Measurements from ENCODE around the gene SFR1.

SFR1 gene, protein sequence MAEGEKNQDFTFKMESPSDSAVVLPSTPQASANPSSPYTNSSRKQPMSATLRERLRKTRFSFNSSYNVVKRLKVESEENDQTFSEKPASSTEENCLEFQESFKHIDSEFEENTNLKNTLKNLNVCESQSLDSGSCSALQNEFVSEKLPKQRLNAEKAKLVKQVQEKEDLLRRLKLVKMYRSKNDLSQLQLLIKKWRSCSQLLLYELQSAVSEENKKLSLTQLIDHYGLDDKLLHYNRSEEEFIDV

DNA sequence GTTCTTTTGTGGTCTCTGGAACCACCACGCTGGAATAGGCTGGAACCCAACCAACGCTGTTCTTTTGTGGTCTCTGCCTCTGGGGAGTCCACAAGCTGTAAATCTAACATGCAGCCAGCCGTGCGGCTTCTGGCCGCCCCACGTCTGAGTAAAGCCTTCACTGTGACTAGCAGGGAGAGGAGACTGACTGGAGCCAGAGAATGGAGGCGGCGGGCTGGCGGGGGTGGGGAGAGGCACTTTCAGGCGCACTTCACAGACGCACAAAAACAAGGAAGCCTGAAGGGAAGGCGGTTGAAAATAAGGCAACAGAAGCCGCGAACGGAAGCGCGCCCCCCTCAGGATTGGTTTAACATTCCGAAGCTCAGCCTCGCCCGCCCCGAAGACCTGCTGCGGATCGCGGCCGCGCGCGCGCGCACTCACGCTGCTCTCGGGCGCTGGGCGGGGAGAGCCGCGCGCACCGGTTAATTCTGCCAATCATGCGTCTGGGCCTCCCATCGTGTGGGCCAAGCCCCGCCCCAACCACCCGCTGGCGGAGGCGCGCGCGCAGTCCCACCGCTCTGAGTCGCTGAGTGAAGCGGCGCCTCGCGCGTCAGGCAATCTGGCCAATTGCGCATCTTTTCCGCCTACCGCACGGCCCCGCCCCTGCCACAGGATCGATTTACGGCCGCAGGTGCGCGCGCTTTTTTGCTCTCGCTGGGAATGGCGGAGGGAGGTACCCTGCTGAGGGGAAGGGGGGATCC lies at the start of gene SFR1:
TSS of gene SFR1 (plus strand) at position 687 of the 740 bp plus-strand sequence. CDS start at position 700, 13 bp downstream.
- TF ChIP-seq, protein P1, sequence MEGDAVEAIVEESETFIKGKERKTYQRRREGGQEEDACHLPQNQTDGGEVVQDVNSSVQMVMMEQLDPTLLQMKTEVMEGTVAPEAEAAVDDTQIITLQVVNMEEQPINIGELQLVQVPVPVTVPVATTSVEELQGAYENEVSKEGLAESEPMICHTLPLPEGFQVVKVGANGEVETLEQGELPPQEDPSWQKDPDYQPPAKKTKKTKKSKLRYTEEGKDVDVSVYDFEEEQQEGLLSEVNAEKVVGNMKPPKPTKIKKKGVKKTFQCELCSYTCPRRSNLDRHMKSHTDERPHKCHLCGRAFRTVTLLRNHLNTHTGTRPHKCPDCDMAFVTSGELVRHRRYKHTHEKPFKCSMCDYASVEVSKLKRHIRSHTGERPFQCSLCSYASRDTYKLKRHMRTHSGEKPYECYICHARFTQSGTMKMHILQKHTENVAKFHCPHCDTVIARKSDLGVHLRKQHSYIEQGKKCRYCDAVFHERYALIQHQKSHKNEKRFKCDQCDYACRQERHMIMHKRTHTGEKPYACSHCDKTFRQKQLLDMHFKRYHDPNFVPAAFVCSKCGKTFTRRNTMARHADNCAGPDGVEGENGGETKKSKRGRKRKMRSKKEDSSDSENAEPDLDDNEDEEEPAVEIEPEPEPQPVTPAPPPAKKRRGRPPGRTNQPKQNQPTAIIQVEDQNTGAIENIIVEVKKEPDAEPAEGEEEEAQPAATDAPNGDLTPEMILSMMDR (IDR thresholded peaks at IDR 0.05; ENCODE audit: control extremely low read depth, extremely low read depth, low read depth, missing control alignments): peak; percentile 65
- peak; percentile 94 for DNase-seq (ENCODE audit: extremely low spot score)
- ChIA-PET CTCF (interaction anchor here (0.6 to 4.8 kb wide), 31 partner anchors 8 to 435 kb away, joined by 3 to 30 read pairs (median 4); partner anchors contain the start of gene STN1), POLR2A (interaction anchor here (0.6 to 1.3 kb wide), 3 partner anchors 19 to 764 kb away, joined by 3 to 5 read pairs (median 4); partner anchors contain the start of gene GSTO1)

DNA sequence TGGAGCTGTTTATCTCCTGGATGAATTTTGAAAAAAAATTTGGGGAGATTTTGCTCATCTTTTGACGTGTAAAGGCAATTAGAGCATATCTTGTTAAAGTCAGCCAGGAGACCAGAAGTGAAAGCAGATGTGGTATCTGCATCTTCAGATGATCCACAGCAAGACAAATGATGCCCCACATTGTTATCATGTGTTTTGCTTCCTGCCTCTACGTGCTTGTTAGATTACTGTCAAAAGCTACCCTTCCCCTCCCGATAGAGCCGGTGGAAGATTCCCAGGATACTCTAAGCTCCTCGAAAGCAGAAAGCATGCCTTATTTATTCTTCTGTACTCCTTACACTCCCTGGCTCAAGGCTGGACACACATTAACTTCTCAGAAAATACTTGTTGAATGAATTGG lies 49.2 kb upstream of the SFR1 start:
- TF ChIP-seq, protein P1 (IDR thresholded peaks at IDR 0.05; ENCODE audit: control extremely low read depth, extremely low read depth, low read depth, missing control alignments): no peak
- ChIA-PET POLR2A (no interaction called here), CTCF (interaction anchor here (0.9 to 2.4 kb wide), 5 partner anchors 9 to 185 kb away, joined by 3 to 14 read pairs (median 3); no protein-coding TSS in a partner anchor)
- no peak for DNase-seq (ENCODE audit: extremely low spot score)

DNA sequence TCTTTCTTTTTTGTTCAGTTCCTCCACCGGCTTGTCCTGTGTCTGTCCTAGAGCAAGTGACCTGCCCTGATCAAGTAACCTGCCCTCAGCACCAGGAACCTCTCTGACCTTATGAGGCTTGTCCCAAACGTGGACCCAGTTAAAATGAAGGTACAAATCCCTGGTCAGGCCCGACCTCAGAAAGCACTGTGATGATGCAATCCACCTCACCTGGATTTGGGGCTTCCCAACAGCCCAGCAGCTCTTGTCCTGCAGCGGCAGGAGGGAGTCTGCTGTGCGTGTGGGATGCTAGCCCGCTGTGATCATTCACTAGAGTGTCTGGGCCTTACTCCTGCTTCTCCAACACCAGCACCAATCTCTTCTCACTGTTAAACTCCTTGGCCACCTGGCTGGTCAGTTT lies 47.5 kb upstream of the SFR1 start:
- DNase-seq (ENCODE audit: extremely low spot score): no peak
- ChIA-PET CTCF (no interaction called here), POLR2A (no interaction called here)
- TF ChIP-seq, protein P1 (IDR thresholded peaks at IDR 0.05; ENCODE audit: control extremely low read depth, extremely low read depth, low read depth, missing control alignments): no peak

DNA sequence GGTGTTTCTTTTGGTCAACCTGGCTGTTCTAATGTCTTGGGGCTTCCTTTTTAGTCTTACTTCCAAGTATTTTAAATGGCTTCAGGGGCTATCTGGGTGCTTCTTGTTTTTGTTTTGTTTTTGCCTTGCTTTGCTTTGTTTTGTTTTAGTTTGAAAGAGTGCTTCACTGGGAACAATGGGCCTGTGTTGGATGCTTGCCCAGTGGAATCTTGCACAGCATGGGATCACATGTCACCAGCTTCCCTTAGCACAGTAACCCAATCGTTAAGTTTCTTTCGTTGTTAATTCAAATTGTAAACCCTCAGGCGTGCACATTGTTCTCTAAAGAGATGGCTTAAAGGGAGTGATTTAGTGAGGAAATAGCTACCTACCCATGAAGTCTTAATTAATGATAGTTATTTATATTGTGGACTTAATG lies 45.2 kb upstream of the SFR1 start:
- TF ChIP-seq, protein P1 (IDR thresholded peaks at IDR 0.05; ENCODE audit: control extremely low read depth, extremely low read depth, low read depth, missing control alignments): no peak
- ChIA-PET CTCF (no interaction called here), POLR2A (interaction anchor here (0.5 kb wide), 1 partner anchor 739 kb away, joined by 3 read pairs; no protein-coding TSS in a partner anchor)
- no peak for DNase-seq (ENCODE audit: extremely low spot score)

DNA sequence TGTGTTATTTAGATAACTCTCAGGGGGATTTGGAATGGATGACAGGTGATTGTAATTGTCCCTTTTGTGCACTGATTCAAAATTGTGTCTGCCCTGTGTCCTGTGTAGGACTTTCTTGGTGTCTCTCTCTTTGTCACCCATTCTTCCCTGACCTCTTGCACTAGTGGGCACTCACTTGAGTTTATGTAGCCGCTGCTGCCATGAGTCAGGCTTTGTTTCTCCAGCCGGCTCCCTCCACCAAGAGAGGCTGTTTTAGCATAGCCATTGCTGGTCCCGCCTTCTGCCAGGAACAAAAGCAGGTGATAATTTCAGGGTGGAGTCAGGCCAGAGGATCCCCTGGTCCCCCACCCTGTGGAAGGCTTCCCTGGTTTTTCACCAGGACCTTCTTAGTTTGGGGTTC lies 44.7 kb upstream of the SFR1 start:
- no peak for DNase-seq (ENCODE audit: extremely low spot score)
- TF ChIP-seq, protein P1 (IDR thresholded peaks at IDR 0.05; ENCODE audit: control extremely low read depth, extremely low read depth, low read depth, missing control alignments): no peak
- ChIA-PET CTCF (no interaction called here), POLR2A (no interaction called here)

DNA sequence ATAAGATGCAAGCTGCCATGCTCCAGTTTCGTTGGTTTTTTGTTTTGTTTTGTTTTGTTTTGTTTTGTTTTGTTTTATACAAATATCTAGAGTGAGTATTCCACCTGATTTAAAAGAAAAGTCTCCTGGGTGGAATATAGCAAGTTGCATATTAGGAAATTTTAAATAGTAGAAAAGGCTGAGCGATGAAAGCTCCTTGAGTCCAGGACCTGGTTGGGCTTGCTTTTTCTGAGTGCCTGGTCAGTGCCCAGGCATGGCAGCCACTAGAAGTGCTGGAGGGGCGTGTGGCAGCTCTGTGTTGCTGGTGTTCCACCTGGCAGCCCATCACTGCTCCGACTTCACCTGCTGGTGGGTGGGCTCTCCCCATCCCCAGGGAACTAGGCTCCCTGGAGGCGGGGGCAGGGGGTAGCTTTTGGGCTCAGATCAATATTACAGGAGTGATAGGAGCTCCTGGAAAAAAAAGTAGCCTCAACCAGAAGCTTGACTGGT lies 44.3 kb upstream of the SFR1 start:
- no peak for DNase-seq (ENCODE audit: extremely low spot score)
- ChIA-PET CTCF (interaction anchor here (1.1 to 1.6 kb wide), 2 partner anchors 190 to 219 kb away, joined by 3 to 4 read pairs; no protein-coding TSS in a partner anchor), POLR2A (no interaction called here)
- TF ChIP-seq, protein P1 (IDR thresholded peaks at IDR 0.05; ENCODE audit: control extremely low read depth, extremely low read depth, low read depth, missing control alignments): no peak
